HG03196 (cell line): ENCODE results near the gene MFSD2B.
A peak's percentile ranks its signal among the peaks of the same experiment; 100 is the strongest.
"Not testable (repeated sequence)": the region's sequence is repeated elsewhere in the genome, so short reads cannot be mapped to it uniquely, and the experiment has no call there.

Experiments
- ATAC-seq: cut with Tn5 transposase; IDR thresholded peaks from one replicate; pipeline ENCODE4 v1.9.1; 2021; ENCODE audit not compliant: unreplicated experiment

MFSD2B gene

DNA sequence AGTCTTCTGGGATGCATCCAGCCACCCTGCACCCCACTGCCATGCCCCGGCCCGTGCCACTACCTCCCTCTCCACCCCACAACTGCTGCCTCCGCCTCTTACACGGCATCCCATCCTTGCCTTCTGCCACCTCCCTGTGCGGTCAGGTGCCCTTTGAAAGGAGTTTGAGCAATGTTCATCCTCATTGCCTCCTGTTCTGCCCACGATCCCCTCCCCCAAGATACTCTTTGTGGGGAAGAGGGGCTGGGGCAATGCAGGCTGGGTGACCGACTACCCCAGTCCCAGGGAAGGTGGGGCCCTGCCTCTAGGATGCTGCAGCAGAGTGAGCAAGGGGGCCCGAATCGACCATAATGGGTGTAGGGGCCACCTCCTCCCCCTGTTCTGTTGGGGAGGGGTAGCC lies 8.4 kb downstream of the MFSD2B start:
- no peak for ATAC-seq

DNA sequence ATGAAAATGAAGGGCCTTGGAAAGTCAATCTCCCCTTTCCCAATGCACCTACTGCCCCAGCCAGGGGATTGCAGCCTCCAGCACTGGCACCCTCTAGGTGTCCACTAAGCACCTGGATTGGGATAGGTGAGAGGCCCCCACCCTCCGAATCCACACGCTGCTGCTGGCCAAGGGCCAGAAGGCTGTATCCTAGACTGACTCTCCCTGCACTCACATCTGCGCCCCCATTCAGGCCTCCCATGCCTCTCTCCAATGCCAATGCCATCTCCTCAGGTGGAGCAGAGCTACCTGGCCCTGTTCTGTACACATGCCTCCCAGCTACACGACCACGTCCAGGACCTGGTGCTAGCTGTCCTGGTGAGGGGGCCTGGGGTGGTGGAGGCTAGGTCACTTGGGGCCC lies 9.8 kb downstream of the MFSD2B start:
- ATAC-seq = no peak

DNA sequence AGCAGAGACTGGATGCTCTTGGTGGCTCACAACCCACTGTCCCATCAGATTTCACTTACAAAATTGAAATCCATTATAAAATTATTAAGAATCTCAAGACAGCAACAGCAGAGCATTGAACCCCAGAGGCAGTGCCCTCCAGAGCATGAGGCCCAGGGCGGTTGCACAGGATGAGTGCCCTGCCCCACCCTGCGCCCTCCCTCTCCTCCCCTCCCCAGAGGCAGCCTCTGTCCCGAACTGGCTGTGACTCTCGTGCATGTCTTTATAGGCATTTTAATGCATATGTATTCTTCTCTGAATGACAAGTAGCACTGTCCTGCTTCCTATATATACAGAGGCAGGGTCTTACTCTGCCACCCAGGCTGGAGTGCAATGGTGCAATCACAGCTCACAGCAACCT lies 10.4 kb downstream of the MFSD2B start:
- no peak for ATAC-seq

DNA sequence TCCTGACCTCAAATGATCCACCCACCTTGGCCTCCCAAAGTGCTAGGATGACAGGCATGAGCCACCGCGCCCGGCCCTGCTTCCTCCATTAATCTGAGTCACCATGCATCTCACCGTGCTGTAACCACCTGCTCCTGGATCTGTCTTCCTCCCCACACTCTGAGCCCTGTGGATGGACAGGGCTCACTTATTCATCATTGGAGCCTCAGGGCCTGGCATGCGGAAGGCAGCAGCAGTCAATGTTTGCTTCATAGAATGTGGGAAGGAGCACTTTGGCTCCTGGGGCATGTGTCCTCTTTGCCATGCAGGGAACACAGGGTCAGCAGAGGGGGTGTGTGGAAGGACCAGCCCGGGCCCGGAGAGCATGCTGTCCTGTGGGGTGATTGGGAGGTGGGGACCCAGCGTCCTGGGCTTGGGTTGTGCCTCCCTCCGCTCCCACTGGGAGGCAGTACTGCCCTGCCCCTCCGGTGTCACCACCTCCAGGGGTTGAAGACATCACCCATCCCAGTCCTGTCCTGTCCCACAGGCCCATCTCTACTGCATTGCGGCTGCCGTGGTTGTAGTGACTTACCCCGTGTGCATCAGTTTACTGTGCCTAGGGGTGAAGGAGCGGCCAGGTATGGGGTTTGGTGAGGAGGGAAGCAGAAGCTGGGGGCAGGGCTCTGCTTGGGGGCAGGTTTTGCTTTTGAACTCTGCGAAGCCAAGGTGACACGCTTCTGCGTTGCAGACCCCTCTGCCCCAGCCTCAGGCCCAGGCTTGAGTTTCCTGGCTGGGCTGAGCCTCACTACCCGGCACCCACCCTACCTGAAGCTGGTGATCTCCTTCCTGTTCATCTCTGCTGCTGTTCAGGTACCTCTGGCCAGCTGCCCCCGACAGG lies 11.5 kb downstream of the MFSD2B start:
- ATAC-seq = no peak

- ATAC-seq = no peak
These were observed 12.6 kb downstream of the MFSD2B start for GRCh38 chr2:24022324-24022974.

DNA sequence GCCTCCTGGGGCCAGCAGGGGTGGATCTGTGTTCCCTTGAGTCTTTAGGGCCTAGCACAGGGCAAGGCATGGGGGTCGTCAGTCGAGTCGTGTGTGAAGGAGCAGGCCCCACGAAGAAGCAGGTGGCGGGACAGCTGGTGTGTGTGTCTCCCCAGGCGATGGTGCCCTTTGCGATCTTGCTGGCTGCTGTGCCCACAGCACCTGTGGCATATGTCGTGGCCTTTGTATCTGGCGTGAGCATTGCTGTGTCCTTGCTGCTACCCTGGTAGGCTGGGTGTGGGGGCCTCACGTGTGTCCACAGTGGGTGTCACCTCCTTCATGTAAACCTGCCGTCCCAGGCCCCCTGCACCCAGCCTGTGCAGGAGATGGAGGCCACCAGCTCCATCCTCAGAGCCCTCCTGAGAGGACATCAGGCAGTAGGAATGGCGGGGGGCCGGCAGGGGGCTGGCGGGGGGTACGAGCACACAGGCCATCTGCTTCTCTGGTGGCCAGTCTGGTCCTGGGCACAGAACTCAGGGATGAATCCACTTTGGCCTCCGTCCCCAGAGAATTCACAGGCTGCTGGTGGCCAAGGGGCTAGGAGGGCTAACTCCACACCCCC lies 13.2 kb downstream of the MFSD2B start:
- no peak for ATAC-seq

GRCh38 chr2:24024018-24024417 lies 14.1 kb downstream of the MFSD2B start:
- no peak for ATAC-seq

DNA sequence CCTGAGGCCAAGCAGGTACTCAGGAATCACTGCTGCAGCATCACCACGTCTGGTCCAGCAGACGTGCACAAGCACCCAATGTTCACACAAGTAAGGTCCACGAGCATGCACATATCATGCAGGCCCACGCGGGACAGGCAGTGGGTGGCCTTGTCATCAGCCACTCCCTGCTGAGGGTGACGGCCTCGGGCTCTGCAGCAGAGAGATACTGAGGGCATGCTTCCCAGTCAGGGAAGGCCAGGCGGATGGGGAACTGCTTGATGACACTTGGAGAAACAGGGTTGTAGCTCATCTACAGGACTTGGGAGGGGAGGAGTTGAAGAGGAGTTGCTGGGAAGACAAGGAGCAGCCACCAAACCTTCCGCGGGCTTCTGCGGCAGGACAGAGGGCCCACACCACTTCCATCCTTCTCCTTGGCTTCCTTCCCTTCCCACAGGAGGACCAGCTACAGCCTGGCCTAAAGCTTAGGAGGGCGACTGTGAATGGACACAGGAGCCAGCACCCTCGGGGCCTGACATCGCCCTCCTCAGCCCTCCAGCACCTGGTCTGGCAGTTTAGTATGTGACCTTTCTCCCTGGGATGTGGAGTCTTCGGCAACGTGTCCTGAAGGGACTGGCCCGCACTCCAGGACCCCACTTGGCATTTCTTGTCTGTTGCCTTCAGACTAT lies 15.2 kb downstream of the MFSD2B start:
- ATAC-seq = no peak

DNA sequence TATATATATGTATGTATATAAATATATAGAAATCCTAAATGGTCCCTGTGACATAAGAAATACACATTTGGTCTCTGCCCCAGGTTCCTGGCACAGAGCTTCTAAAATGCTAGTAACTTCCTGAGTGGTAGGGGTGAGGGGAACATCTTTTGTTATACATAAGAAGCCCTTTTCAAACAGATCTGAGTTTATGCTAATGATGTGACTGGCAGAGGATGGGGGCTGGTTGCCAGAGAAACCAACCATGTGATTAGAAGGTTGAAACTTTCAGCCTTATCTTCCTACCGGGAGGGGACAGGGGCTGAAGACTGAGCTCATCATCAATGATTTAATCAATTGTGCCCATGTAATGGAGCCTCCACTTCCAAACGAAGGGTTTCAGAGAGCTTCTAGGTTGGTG lies 16.3 kb downstream of the MFSD2B start:
- ATAC-seq = no peak

DNA sequence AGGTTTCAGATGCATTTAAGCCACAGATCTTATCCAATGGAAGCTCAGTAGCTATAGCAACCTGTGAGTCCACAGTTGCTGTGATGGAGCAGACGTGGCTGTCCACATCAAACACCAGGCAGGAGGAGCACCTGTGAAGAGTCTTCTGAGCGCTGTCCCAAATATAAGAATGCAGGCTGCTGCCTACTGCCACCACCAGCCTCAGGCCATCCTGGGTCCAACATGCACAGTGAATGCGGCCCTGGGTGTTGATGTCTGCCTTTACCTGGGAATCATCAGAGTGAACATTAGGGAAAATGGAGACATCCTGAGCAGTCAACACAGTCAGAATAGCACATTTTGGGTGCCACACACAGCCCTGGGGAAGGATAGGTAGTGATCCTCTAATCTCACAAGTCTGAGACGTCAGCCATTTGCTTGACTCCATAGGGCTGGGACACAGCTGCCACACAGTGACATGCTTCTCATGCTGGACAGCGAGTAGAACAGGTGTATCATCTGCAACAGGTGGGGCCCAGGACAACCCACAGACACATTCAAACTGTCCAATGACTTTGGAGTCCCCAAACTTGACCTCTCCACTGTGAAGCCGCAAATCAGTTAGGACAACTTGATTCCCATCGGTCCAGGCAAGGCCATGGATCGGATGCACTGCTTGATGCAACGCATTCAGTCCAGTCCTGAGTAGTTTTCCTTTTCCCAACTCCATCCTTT lies 29.1 kb downstream of the MFSD2B start:
- no peak for ATAC-seq

- ATAC-seq = no peak
These were observed 30.6 kb downstream of the MFSD2B start for GRCh38 chr2:24040511-24040910.

GRCh38 chr2:24043133-24043532 lies 33.2 kb downstream of the MFSD2B start:
- ATAC-seq = not testable (repeated sequence)

GRCh38 chr2:24045511-24046508 lies 35.9 kb downstream of the MFSD2B start:
- no peak for ATAC-seq

- no peak for ATAC-seq
These were observed 36.7 kb downstream of the MFSD2B start for GRCh38 chr2:24046599-24046929.

DNA sequence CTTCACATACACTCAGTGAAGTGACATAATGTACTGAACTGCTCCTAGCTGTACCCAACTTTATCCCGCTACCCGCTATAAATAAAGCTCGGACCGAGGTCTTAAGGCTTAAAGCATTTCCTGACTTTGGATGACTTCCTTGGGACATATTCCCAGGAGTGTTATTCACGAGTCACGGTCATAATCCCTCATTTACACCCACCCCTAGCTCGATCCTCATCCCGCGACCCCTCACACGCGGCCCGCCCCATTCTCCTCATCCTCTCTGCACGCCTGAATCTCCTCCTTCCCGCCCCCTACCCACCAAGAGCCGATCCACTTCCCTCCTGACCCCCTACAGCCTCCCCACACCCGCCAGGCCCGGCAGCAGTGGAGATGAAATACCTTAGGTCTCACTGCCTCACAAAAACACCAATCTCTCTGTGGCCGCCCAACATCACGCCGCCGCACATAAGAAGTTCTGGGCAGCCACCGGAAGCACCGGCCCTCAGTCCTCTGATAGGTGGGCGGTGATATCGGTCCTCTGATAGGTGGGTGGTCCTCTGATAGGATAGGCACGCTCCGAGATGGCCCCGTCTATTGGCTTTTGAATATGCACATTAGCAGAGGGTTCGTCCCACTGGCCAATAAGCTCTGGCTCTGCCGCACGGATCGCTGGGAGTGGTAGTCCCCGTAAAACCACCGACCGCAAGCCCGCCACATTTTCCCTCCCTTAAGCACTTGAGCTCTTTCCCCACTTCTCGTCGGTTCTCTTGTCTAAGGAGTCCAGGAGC lies 37.2 kb downstream of the MFSD2B start, which contains the start of gene WDCP:
WDCP (minus strand) TSS at position 462 of the 773 bp plus-strand sequence. CDS start 7,897 bp downstream, outside the sequence.
- peak; percentile 99 for ATAC-seq

DNA sequence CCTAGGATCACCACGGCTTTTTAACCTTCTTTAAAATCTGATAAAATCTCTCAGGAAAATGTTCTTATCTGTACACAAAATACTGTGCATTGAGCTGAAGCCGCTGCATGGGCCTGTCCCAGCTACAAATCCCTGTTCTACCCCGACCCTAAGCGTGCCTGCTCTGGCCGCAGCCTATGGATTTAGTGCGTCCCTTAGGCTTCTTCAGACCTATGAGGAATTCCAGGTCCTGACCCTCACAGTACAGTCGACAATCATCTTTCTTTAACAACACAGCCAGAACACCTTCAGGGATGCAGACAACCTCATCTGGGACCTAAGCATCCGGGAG lies 37.8 kb downstream of the MFSD2B start:
- peak; percentile 2 for ATAC-seq

- no peak for ATAC-seq
These were observed 39.0 kb downstream of the MFSD2B start for GRCh38 chr2:24048769-24049484.

DNA sequence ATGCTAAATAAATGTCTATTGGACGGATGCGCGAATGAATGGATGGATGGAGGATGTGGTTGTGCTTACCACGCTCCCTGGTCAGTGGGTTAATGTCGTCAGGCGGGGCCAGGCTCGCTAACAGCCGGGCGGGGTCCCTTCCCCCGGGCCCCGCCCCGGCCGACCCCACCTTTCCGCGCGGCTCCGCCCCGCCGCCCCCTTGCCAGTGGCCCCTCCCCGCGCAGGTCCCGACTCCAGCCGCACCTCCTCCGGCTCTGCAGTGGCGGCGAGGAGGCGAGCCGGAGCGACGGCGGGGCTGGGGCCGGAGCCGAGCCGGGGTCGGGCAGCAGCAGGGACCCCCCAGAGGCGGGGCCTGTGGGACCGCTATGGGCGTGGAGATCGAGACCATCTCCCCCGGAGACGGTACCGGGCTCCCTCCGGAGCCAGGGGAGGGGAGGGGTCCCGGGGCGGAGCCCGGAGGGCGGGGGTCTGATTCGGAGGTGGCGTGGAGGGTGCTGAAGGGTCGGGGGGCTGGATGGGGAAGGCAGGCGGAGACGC lies 39.7 kb downstream of the MFSD2B start, which contains the start of gene FKBP1B:
FKBP1B (plus strand) TSS at position 257 of the 537 bp plus-strand sequence; CDS start at position 366, 109 bp downstream.
- no peak for ATAC-seq
